ENCODE data around the gene PRUNE2.

- TF ChIP-seq POLR2A (IDR thresholded peaks at IDR 0.05), result no peak
- no peak for TF ChIP-seq CTCF (IDR thresholded peaks at IDR 0.05)
Observed at GRCh38 chr9:76697081-76697480, 208.8 kb downstream of the PRUNE2 start.

All from Peyer's patch (tissue), 4 donors.